Caco-2 (cell line): ENCODE data around the gene MTRR. TPM values are rescaled to one million over a fixed set of nuclear protein-coding genes. Genes with fewer than 3 reads are reported as not detected.
A peak's percentile ranks its signal among the peaks of the same experiment; 100 is the strongest.

ENCODE experiments used
- BruUV-seq: library from RNA; stranded (reverse); fragments of 400-500 nt; replicated peaks from 2 replicates; lab custom pipeline; 2021; lab: Mats Ljungman, UMichigan
- CTCF ChIA-PET: fragments of 300-600 bp; sonication (Branson Sonifier 250); formaldehyde crosslinking; loops from one replicate; lab custom pipeline; 2022; ENCODE audit warnings: antibody characterized with exemption; lab: Charles Lee
- POLR2A ChIA-PET: fragments of 300-600 bp; sonication (Branson Sonifier 250); formaldehyde crosslinking; loops from one replicate; lab custom pipeline; 2022; ENCODE audit warnings: antibody characterized with exemption; lab: Charles Lee
- DNase-seq, 2 experiments: peaks; one replicate each; pipeline versions ENCODE4 v3.0.0 to v3.0.0-alpha.2; 2020 to 2022
- H3K27me3 ChIP-seq: replicated peaks from 2 replicates; pipeline ENCODE4 v1.6.0; 2011; ENCODE audit warnings: low read length; ENCODE audit not compliant: control insufficient read depth, insufficient read depth
- H3K36me3 ChIP-seq: 2 replicates; pipeline ENCODE4 v1.5.1; 2011; ENCODE audit warnings: low read length; ENCODE audit not compliant: control insufficient read depth, insufficient read depth
- H3K4me1 ChIP-seq: fragments of 250-450 bp; sonication (Bioruptor Pico); 2 replicates; pipeline ENCODE4 v1.5.1; 2020; ENCODE audit warnings: mild to moderate bottlenecking
- H3K4me3 ChIP-seq: 2 replicates; pipeline ENCODE4 v1.5.1; 2011; ENCODE audit warnings: low read depth, mild to moderate bottlenecking, control low read depth, low read length
- H3K9me3 ChIP-seq: fragments of 250-450 bp; sonication (Bioruptor Pico); 2 replicates; pipeline ENCODE4 v1.5.1; 2020; ENCODE audit warnings: mild to moderate bottlenecking, moderate library complexity
- H3K27ac Mint-ChIP-seq: one replicate; pipeline ENCODE4 v1.8.0; 2022; ENCODE audit warnings: mixed read lengths; ENCODE audit not compliant: unreplicated experiment
- H3K27me3 Mint-ChIP-seq: one replicate; pipeline ENCODE4 v1.8.0; 2022; ENCODE audit warnings: mixed read lengths; ENCODE audit not compliant: insufficient read depth, unreplicated experiment
- H3K36me3 Mint-ChIP-seq: one replicate; pipeline ENCODE4 v1.8.0; 2022; ENCODE audit warnings: mild to moderate bottlenecking, mixed read lengths; ENCODE audit not compliant: insufficient read depth, unreplicated experiment
- H3K4me1 Mint-ChIP-seq: one replicate; pipeline ENCODE4 v1.8.0; 2022; ENCODE audit warnings: low read depth, mixed read lengths; ENCODE audit not compliant: unreplicated experiment
- H3K4me3 Mint-ChIP-seq: one replicate; pipeline ENCODE4 v1.8.0; 2022; ENCODE audit warnings: mild to moderate bottlenecking, moderate library complexity, mixed read lengths; ENCODE audit not compliant: unreplicated experiment
- H3K9me3 Mint-ChIP-seq: one replicate; pipeline ENCODE4 v1.8.0; 2022; ENCODE audit warnings: mixed read lengths; ENCODE audit not compliant: unreplicated experiment
- intact Hi-C: fragments of 100-400 bp; cut with micrococcal nuclease; formaldehyde crosslinking; loops from one replicate; pipeline ENCODE4 v1.10.0; 2022; ENCODE audit not compliant: unreplicated experiment
- total RNA-seq: library from RNA; stranded (reverse); gene quantifications from 2 replicates; pipeline ENCODE4 v1.2.3, GENCODE V29; 2022
- TF ChIP-seq, protein P1 (sequence below), 2 experiments: fragments of 200-600 bp in 1 of 2; IDR thresholded peaks; 1 replicate in 1 of 2; 2 replicates in 1 of 2; pipeline versions ENCODE4 v1.5.1 to v1.8.0; 2011 to 2022; ENCODE audit warnings: antibody characterized with exemption in 1 of 2, control low read depth in 1 of 2, inconsistent platforms in 1 of 2, low read depth in 1 of 2, low read length in 1 of 2, mild to moderate bottlenecking in 1 of 2, moderate library complexity in 1 of 2; ENCODE audit not compliant: insufficient read depth in 1 of 2, severe bottlenecking in 1 of 2, unreplicated experiment in 1 of 2

The MTRR gene
- total RNA-seq, 1 experiment from 2014 or later, result 57.6 TPM

DNA sequence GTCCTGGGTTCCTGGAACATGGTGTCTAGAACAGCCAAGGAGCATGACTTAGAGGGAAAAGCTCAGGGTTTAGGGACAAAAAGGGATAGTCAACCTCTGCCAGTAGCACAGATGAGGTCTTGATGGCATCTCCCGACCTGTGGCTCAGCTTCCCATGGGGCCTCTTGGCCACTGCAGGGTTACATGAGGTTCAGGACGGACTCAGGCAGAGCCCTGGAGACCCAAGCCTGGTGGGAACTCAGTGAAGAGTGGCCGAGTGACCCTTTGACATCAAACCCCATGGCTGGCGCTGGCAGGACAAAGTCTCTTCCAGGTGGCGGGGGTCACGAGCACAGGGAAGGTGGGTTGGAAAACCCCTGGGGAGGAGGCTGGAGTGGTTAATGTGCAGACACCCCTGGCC, 57.8 kb downstream of the MTRR start:
- ChIA-PET CTCF (no interaction called here), POLR2A (no interaction called here)
- BruUV-seq, result no TSS peak
- Histone ChIP-seq H3K36me3 (no peaks in the 10 kb centered on the region), H3K9me3 (no peaks in the 10 kb centered on the region), H3K4me3 (no peak overlapping the region), H3K27me3 (no peaks in the 10 kb centered on the region), H3K4me1 (no peaks in the 10 kb centered on the region)
- Mint-ChIP-seq H3K36me3 (no peaks in the 10 kb centered on the region), H3K4me3 (no peak overlapping the region), H3K4me1 (no peaks in the 10 kb centered on the region), H3K27me3 (peaks cover 13% of the 10 kb centered on the region), H3K9me3 (no peaks in the 10 kb centered on the region), H3K27ac (no peak overlapping the region)
- no peak for DNase-seq
- TF ChIP-seq, protein P1, sequence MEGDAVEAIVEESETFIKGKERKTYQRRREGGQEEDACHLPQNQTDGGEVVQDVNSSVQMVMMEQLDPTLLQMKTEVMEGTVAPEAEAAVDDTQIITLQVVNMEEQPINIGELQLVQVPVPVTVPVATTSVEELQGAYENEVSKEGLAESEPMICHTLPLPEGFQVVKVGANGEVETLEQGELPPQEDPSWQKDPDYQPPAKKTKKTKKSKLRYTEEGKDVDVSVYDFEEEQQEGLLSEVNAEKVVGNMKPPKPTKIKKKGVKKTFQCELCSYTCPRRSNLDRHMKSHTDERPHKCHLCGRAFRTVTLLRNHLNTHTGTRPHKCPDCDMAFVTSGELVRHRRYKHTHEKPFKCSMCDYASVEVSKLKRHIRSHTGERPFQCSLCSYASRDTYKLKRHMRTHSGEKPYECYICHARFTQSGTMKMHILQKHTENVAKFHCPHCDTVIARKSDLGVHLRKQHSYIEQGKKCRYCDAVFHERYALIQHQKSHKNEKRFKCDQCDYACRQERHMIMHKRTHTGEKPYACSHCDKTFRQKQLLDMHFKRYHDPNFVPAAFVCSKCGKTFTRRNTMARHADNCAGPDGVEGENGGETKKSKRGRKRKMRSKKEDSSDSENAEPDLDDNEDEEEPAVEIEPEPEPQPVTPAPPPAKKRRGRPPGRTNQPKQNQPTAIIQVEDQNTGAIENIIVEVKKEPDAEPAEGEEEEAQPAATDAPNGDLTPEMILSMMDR (IDR thresholded peaks at IDR 0.05; ENCODE audit: insufficient read depth in 1 of 2, low read depth in 1 of 2, low read length in 1 of 2, severe bottlenecking in 1 of 2, unreplicated experiment in 1 of 2), result no peak
- intact Hi-C loops, result loop anchor here (1.0 to 10.0 kb wide), 4 partner anchors 189 to 1281 kb away; no protein-coding TSS in a partner anchor

DNA sequence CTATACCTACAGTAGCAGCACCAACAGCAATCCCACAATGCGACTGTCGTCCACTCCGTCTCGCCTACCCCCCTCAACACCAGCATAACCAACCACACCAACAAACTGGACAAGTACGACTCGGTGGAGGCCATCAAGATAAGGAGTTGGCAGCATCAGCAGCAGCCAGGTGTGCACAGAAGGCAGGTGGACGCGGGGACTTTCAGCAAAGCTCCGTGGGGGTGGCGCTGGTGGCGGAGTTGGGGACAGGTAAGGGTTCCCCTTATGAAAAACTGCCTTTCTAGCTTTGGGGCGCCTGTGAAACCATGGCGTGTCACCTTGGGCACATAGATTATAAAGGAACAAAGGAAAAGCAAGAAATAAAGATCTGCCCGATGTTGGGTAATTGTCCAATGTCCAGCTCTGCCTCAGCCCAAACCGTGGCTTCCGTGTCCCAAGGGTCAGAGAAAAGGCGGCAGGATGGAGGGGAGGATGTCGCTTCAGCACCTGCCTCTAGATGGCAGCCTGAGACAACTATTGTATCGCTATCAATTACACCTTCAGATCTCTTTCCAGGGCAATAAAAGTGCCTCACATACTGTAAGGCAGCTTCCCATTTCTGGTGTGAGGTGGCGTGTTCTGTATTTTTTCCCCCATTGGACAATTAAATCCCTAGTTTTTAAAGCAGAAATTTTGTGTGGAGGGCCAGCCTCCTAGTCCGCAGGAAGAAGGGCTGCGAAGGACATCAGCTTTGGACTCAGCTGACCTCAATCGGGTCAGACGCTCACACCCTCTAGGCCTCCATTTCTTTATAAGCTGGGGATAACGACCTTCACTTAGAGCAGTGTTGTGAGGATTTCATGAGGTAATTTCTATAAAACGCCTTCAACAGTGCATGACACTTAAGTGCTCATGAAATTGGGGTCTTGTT, 58.8 kb downstream of the MTRR start:
- no peaks in the 10 kb centered on the region for H3K9me3 Mint-ChIP-seq
- DNase-seq, result peak; percentile 72 to 73
- no peak overlapping the region for H3K4me3 Mint-ChIP-seq
- no TSS peak for BruUV-seq
- H3K9me3 ChIP-seq, result no peaks in the 10 kb centered on the region
- TF ChIP-seq, protein P1 (IDR thresholded peaks at IDR 0.05; ENCODE audit: insufficient read depth in 1 of 2, low read depth in 1 of 2, low read length in 1 of 2, severe bottlenecking in 1 of 2, unreplicated experiment in 1 of 2), result peak; percentile 66 to 77
- H3K27me3 Mint-ChIP-seq, result peaks cover 14% of the 10 kb centered on the region
- ChIA-PET POLR2A (no interaction called here), CTCF (interaction anchor here (0.6 to 1.8 kb wide), 3 partner anchors 413 to 980 kb away, joined by 3 to 6 read pairs (median 4); no protein-coding TSS in a partner anchor)
- no peaks in the 10 kb centered on the region for H3K4me1 ChIP-seq
- no peaks in the 10 kb centered on the region for H3K36me3 ChIP-seq
- no peak overlapping the region for H3K4me3 ChIP-seq
- H3K36me3 Mint-ChIP-seq, result no peaks in the 10 kb centered on the region
- no peak overlapping the region for H3K27ac Mint-ChIP-seq
- intact Hi-C loops, result loop anchor here (1.0 to 10.0 kb wide), 4 partner anchors 188 to 1280 kb away; no protein-coding TSS in a partner anchor
- H3K27me3 ChIP-seq, result no peaks in the 10 kb centered on the region
- no peaks in the 10 kb centered on the region for H3K4me1 Mint-ChIP-seq

DNA sequence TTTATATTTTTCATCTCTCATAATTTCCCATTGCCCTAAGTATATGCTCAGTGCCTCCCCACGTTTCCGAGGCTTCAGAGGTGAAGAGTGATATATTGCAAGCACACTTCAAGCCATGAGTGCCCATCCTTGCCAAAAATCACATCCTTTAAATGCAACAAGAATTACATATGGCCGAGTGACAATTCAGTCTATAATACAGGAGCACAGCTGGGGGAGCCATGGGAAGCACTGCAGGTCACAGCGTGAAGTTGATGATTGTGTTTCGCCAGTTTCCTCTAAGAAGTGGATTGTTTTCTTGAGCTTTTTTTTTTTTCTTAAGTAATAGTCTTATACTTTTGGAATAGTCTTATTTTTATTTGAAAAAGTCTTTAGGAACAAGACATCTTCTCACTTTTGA, 61.1 kb downstream of the MTRR start:
- no TSS peak for BruUV-seq
- POLR2A ChIA-PET, result no interaction called here

More for the DNA sequence above, 61.1 kb downstream of the MTRR start:
- no peak overlapping the region for H3K4me3 ChIP-seq
- no peak overlapping the region for H3K4me3 Mint-ChIP-seq
- H3K27ac Mint-ChIP-seq, result no peak overlapping the region
- H3K4me1 Mint-ChIP-seq, result no peaks in the 10 kb centered on the region
- TF ChIP-seq, protein P1 (IDR thresholded peaks at IDR 0.05; ENCODE audit: insufficient read depth in 1 of 2, low read depth in 1 of 2, low read length in 1 of 2, severe bottlenecking in 1 of 2, unreplicated experiment in 1 of 2), result no peak
- CTCF ChIA-PET, result no interaction called here
- intact Hi-C loops, result no loop called here
- no peak for DNase-seq
- H3K9me3 Mint-ChIP-seq, result no peaks in the 10 kb centered on the region
- H3K36me3 Mint-ChIP-seq, result no peaks in the 10 kb centered on the region
- H3K27me3 ChIP-seq, result no peaks in the 10 kb centered on the region
- H3K9me3 ChIP-seq, result no peaks in the 10 kb centered on the region
- H3K27me3 Mint-ChIP-seq, result peaks cover 15% of the 10 kb centered on the region
- H3K36me3 ChIP-seq, result no peaks in the 10 kb centered on the region
- no peaks in the 10 kb centered on the region for H3K4me1 ChIP-seq
